Immature natural killer cell (primary cell): ENCODE results near the gene TMEM51. TPM values are rescaled to one million over a fixed set of nuclear protein-coding genes. Genes with fewer than 3 reads are reported as not detected.

Experiments used
- DNase-seq, 3 donors: peaks; one replicate each; pipeline ENCODE4 v3.0.0; 2022; ENCODE audit warnings: mixed read lengths in 1 of 3
- H3K27ac Mint-ChIP-seq, 6 donors: one replicate each; pipeline ENCODE4 v1.8.0; 2020; ENCODE audit warnings: mixed read lengths in 6 of 6, mild to moderate bottlenecking in 5 of 6, inconsistent platforms in 4 of 6, moderate library complexity in 3 of 6
- H3K27me3 Mint-ChIP-seq, 3 donors: one replicate each; pipeline ENCODE4 v1.8.0; 2020 to 2021; ENCODE audit warnings: low read depth in 3 of 3, mild to moderate bottlenecking in 3 of 3, mixed read lengths in 3 of 3, moderate library complexity in 3 of 3, inconsistent platforms in 1 of 3
- H3K36me3 Mint-ChIP-seq, 3 donors: one replicate each; pipeline ENCODE4 v1.8.0; 2020; ENCODE audit warnings: mixed read lengths in 3 of 3, inconsistent platforms in 2 of 3, mild to moderate bottlenecking in 2 of 3
- H3K4me1 Mint-ChIP-seq, 2 donors: one replicate each; pipeline ENCODE4 v1.8.0; 2020; ENCODE audit warnings: inconsistent platforms in 2 of 2, mild to moderate bottlenecking in 2 of 2, mixed read lengths in 2 of 2, moderate library complexity in 1 of 2
- H3K4me3 Mint-ChIP-seq, 5 donors: one replicate each; pipeline ENCODE4 v1.8.0; 2020; ENCODE audit warnings: mild to moderate bottlenecking in 5 of 5, mixed read lengths in 5 of 5, inconsistent platforms in 3 of 5, moderate library complexity in 3 of 5
- H3K9me3 Mint-ChIP-seq, 6 donors: one replicate each; pipeline ENCODE4 v1.8.0; 2020; ENCODE audit warnings: mild to moderate bottlenecking in 6 of 6, mixed read lengths in 6 of 6, inconsistent platforms in 4 of 6, moderate library complexity in 3 of 6
- polyA plus RNA-seq, 3 donors: library from polyadenylated mRNA; unstranded; fragments of 300-500 nt; fragmentation: Illumina TruSeq; gene quantifications; one replicate each; pipeline ENCODE4 v1.2.3, GENCODE V29; 2021

Gene TMEM51
- polyA plus RNA-seq, result not detected

GRCh38 chr1:15153184-15153841 is at the start of gene TMEM51:
TMEM51 (plus strand) TSS chr1:15153747; CDS start chr1:15215088, 61,341 bp downstream.
- Mint-ChIP-seq H3K36me3 (peaks cover 0 to 7% (median 0%) of the 10 kb centered on the region in 3 donors), H3K4me1 (peaks cover 32 to 34% of the 10 kb centered on the region in 2 donors), H3K27me3 (peaks cover 9 to 23% (median 16%) of the 10 kb centered on the region in 3 donors), H3K4me3 (peak within 1 kb of the TSS; percentile 50 to 82 (median 68)), H3K9me3 (no peaks in the 10 kb centered on the region), H3K27ac (no peak within 1 kb of the TSS)
- no peak for DNase-seq

GRCh38 chr1:15103906-15104305 is 49.6 kb upstream of the TMEM51 start:
- H3K4me3 Mint-ChIP-seq, result no peak overlapping the region
- H3K36me3 Mint-ChIP-seq, result no peaks in the 10 kb centered on the region
- DNase-seq, result no peak
- H3K27me3 Mint-ChIP-seq, result peaks cover 11 to 14% (median 12%) of the 10 kb centered on the region in 3 donors
- no peaks in the 10 kb centered on the region for H3K9me3 Mint-ChIP-seq
- H3K4me1 Mint-ChIP-seq, result peaks cover 20 to 25% of the 10 kb centered on the region in 2 donors
- peak overlapping the region in 1 of 6 donors; percentile 31 for H3K27ac Mint-ChIP-seq

GRCh38 chr1:15104768-15105167 is 48.8 kb upstream of the TMEM51 start:
- no peak for DNase-seq
- Mint-ChIP-seq H3K9me3 (no peaks in the 10 kb centered on the region), H3K27ac (no peak overlapping the region), H3K36me3 (no peaks in the 10 kb centered on the region), H3K4me3 (no peak overlapping the region), H3K27me3 (peaks cover 9 to 12% (median 12%) of the 10 kb centered on the region in 3 donors), H3K4me1 (peaks cover 13 to 16% of the 10 kb centered on the region in 2 donors)

GRCh38 chr1:15106608-15107007 is 46.9 kb upstream of the TMEM51 start:
- Mint-ChIP-seq H3K4me1 (no peaks in the 10 kb centered on the region), H3K4me3 (no peak overlapping the region), H3K36me3 (no peaks in the 10 kb centered on the region), H3K27me3 (peaks cover 0 to 2% (median 1%) of the 10 kb centered on the region in 3 donors), H3K27ac (no peak overlapping the region), H3K9me3 (no peaks in the 10 kb centered on the region)
- no peak for DNase-seq

- Mint-ChIP-seq H3K9me3 (no peaks in the 10 kb centered on the region), H3K27ac (no peak overlapping the region), H3K27me3 (peaks cover 1 to 2% (median 2%) of the 10 kb centered on the region in 3 donors), H3K4me1 (peaks cover 3 to 4% of the 10 kb centered on the region in 2 donors), H3K36me3 (no peaks in the 10 kb centered on the region), H3K4me3 (no peak overlapping the region)
- no peak for DNase-seq
Measured at GRCh38 chr1:15107058-15107687, 46.4 kb upstream of the TMEM51 start.

GRCh38 chr1:15107911-15108310 is 45.6 kb upstream of the TMEM51 start:
- no peaks in the 10 kb centered on the region for H3K9me3 Mint-ChIP-seq
- no peak overlapping the region for H3K27ac Mint-ChIP-seq
- H3K36me3 Mint-ChIP-seq, result no peaks in the 10 kb centered on the region
- DNase-seq, result no peak
- H3K27me3 Mint-ChIP-seq, result peaks cover 2 to 3% (median 3%) of the 10 kb centered on the region in 3 donors
- H3K4me3 Mint-ChIP-seq, result no peak overlapping the region
- peaks cover 6% of the 10 kb centered on the region in 2 donors for H3K4me1 Mint-ChIP-seq

GRCh38 chr1:15110128-15110866 is 43.2 kb upstream of the TMEM51 start:
- no peaks in the 10 kb centered on the region for H3K36me3 Mint-ChIP-seq
- peaks cover 6% of the 10 kb centered on the region in 2 donors for H3K4me1 Mint-ChIP-seq
- DNase-seq, result no peak
- no peaks in the 10 kb centered on the region for H3K9me3 Mint-ChIP-seq
- no peak overlapping the region for H3K27ac Mint-ChIP-seq
- no peak overlapping the region for H3K4me3 Mint-ChIP-seq
- peaks cover 3 to 9% (median 4%) of the 10 kb centered on the region in 3 donors for H3K27me3 Mint-ChIP-seq

GRCh38 chr1:15110867-15111230 is 42.7 kb upstream of the TMEM51 start:
- H3K36me3 Mint-ChIP-seq, result no peaks in the 10 kb centered on the region
- DNase-seq, result no peak
- no peak overlapping the region for H3K4me3 Mint-ChIP-seq
- H3K9me3 Mint-ChIP-seq, result no peaks in the 10 kb centered on the region
- H3K4me1 Mint-ChIP-seq, result peaks cover 6% of the 10 kb centered on the region in 2 donors
- peaks cover 3 to 9% (median 4%) of the 10 kb centered on the region in 3 donors for H3K27me3 Mint-ChIP-seq
- H3K27ac Mint-ChIP-seq, result no peak overlapping the region

- DNase-seq, result no peak
- Mint-ChIP-seq H3K27me3 (peaks cover 3 to 12% (median 4%) of the 10 kb centered on the region in 3 donors), H3K36me3 (no peaks in the 10 kb centered on the region), H3K9me3 (no peaks in the 10 kb centered on the region), H3K4me3 (no peak overlapping the region), H3K4me1 (peaks cover 6% of the 10 kb centered on the region in 2 donors), H3K27ac (no peak overlapping the region)
Measured at GRCh38 chr1:15113146-15113545, 40.4 kb upstream of the TMEM51 start.

- Mint-ChIP-seq H3K4me1 (peaks cover 6% of the 10 kb centered on the region in 2 donors), H3K27ac (no peak overlapping the region), H3K4me3 (no peak overlapping the region), H3K27me3 (peaks cover 4 to 12% (median 6%) of the 10 kb centered on the region in 3 donors), H3K36me3 (no peaks in the 10 kb centered on the region), H3K9me3 (no peaks in the 10 kb centered on the region)
- no peak for DNase-seq
Measured at GRCh38 chr1:15114884-15115283, 38.7 kb upstream of the TMEM51 start.

GRCh38 chr1:15115542-15116330 is 37.8 kb upstream of the TMEM51 start:
- Mint-ChIP-seq H3K36me3 (no peaks in the 10 kb centered on the region), H3K4me3 (no peak overlapping the region), H3K4me1 (peaks cover 6% of the 10 kb centered on the region in 2 donors), H3K27ac (no peak overlapping the region), H3K27me3 (peaks cover 4 to 12% (median 9%) of the 10 kb centered on the region in 3 donors), H3K9me3 (no peaks in the 10 kb centered on the region)
- DNase-seq, result no peak

GRCh38 chr1:15116966-15117365 is 36.6 kb upstream of the TMEM51 start:
- peaks cover 4 to 5% of the 10 kb centered on the region in 2 donors for H3K4me1 Mint-ChIP-seq
- DNase-seq, result no peak
- no peaks in the 10 kb centered on the region for H3K36me3 Mint-ChIP-seq
- H3K27me3 Mint-ChIP-seq, result peaks cover 3 to 12% (median 12%) of the 10 kb centered on the region in 3 donors
- no peak overlapping the region for H3K27ac Mint-ChIP-seq
- no peaks in the 10 kb centered on the region for H3K9me3 Mint-ChIP-seq
- no peak overlapping the region for H3K4me3 Mint-ChIP-seq

- H3K4me1 Mint-ChIP-seq, result no peaks in the 10 kb centered on the region
- H3K9me3 Mint-ChIP-seq, result no peaks in the 10 kb centered on the region
- H3K36me3 Mint-ChIP-seq, result no peaks in the 10 kb centered on the region
- peaks cover 1 to 9% (median 9%) of the 10 kb centered on the region in 3 donors for H3K27me3 Mint-ChIP-seq
- no peak overlapping the region for H3K4me3 Mint-ChIP-seq
- DNase-seq, result no peak
- H3K27ac Mint-ChIP-seq, result no peak overlapping the region
Measured at GRCh38 chr1:15117671-15118325, 35.7 kb upstream of the TMEM51 start.
